ENCODE measurements around the gene CENPL. TPM values are rescaled to one million over a fixed set of nuclear protein-coding genes. Genes with fewer than 3 reads are reported as not detected.

CENPL gene
- total and polyA plus RNA-seq, 10 of the 15 experiments (the other 5 are each of a cell fraction or from before 2014, with no cell fraction given): 14.9 to 32.1 (median 24.5) TPM

DNA sequence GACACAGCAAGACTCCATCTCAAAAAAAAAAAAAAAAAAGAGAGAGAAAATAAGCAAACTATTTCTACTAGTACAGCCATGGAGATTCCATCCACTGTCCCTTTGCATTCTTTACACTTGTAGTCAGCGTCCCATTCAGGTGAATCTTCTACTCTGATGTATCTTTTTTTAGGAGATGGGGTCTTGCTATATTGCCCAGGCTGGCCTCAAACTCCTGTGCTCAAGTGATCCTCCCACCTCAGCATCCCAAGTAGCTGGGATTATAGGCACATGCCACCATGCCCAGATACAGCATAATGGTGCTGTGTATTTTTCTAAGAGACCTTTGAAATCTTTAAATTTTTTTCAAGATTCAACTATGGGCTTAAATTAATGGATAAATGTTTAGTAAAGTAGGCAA, 8.1 kb upstream of the CENPL start:
- H3K36me3 ChIP-seq (ENCODE audit: control insufficient read depth in 2 of 2, insufficient read depth in 2 of 2, low read length in 1 of 2): peaks cover 0 to 12% of the 10 kb centered on the region in 2 experiments; a peak in 2 of 4 replicates
- ChIA-PET RAD21 (ENCODE audit: unreplicated experiment) (interaction anchor here (0.9 kb wide), 1 partner anchor 9 kb away, joined by 3 read pairs; the partner anchor contains the start of gene DARS2), POLR2A (no interaction called here), SMC1A (ENCODE audit: uncharacterized antibody, unreplicated experiment) (no interaction called here), CTCF (no interaction called here)
- intact Hi-C loops (cut with micrococcal nuclease; ENCODE audit: unreplicated experiment) (no loop called here), in situ Hi-C loops (cut with MboI) (no loop called here)
- H3K27ac ChIP-seq (ENCODE audit: control insufficient read depth, insufficient read depth): no peak overlapping the region
- TF ChIP-seq SMAD1 (IDR thresholded peaks at IDR 0.05; ENCODE audit: low read depth, partially characterized antibody): no peak
- no peak for TF ChIP-seq MXI1 (IDR thresholded peaks at IDR 0.05; ENCODE audit: low read depth, low read length)
- TF ChIP-seq ZNF207 (IDR thresholded peaks at IDR 0.05; ENCODE audit: borderline replicate concordance): no peak
- TF ChIP-seq EED (IDR thresholded peaks at IDR 0.05; ENCODE audit: low read depth): no peak
- TF ChIP-seq NBN (IDR thresholded peaks at IDR 0.05): no peak
- TF ChIP-seq STAT3 (IDR thresholded peaks at IDR 0.05; ENCODE audit: low read depth, low read length): no peak
- no peak for TF ChIP-seq KAT2A (conservative IDR thresholded peaks at IDR 0.05; ENCODE audit: control insufficient read depth, low read depth, low read length)
- TF ChIP-seq, protein P1, sequence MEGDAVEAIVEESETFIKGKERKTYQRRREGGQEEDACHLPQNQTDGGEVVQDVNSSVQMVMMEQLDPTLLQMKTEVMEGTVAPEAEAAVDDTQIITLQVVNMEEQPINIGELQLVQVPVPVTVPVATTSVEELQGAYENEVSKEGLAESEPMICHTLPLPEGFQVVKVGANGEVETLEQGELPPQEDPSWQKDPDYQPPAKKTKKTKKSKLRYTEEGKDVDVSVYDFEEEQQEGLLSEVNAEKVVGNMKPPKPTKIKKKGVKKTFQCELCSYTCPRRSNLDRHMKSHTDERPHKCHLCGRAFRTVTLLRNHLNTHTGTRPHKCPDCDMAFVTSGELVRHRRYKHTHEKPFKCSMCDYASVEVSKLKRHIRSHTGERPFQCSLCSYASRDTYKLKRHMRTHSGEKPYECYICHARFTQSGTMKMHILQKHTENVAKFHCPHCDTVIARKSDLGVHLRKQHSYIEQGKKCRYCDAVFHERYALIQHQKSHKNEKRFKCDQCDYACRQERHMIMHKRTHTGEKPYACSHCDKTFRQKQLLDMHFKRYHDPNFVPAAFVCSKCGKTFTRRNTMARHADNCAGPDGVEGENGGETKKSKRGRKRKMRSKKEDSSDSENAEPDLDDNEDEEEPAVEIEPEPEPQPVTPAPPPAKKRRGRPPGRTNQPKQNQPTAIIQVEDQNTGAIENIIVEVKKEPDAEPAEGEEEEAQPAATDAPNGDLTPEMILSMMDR (IDR thresholded peaks at IDR 0.05 in 2 of 3, conservative IDR thresholded peaks at IDR 0.05 in 1 of 3; ENCODE audit: control insufficient read depth in 2 of 3, extremely low read depth in 1 of 3, insufficient read depth in 1 of 3, low read depth in 3 of 3, low read length in 3 of 3): no peak
- TF ChIP-seq BHLHE40 (IDR thresholded peaks at IDR 0.05; ENCODE audit: borderline replicate concordance in 1 of 2, low read depth in 2 of 2, low read length in 1 of 2): no peak
- TF ChIP-seq ETV6 (conservative IDR thresholded peaks at IDR 0.05 in 1 of 2, IDR thresholded peaks at IDR 0.05 in 1 of 2; ENCODE audit: borderline replicate concordance in 1 of 2, low read depth in 1 of 2): no peak
- TF ChIP-seq HCFC1 (IDR thresholded peaks at IDR 0.05; ENCODE audit: low read length): no peak
- no peak for TF ChIP-seq SP1 (IDR thresholded peaks at IDR 0.05; ENCODE audit: low read depth, low read length)
- TF ChIP-seq CEBPB (IDR thresholded peaks at IDR 0.05; ENCODE audit: borderline replicate concordance in 1 of 2, low read depth in 2 of 2, low read length in 2 of 2): no peak
- H3K4me2 ChIP-seq (ENCODE audit: control insufficient read depth, insufficient read depth): no peak overlapping the region
- no peak overlapping the region for H2AFZ ChIP-seq (ENCODE audit: control insufficient read depth, low read depth, low read length)
- H3K9me3 ChIP-seq (replicated peaks; ENCODE audit: control insufficient read depth, insufficient read depth, low read length): no peaks in the 10 kb centered on the region
- no peak for DNase-seq (ENCODE audit: low read depth, low spot score)
- no peaks in the 10 kb centered on the region for H3K79me2 ChIP-seq (ENCODE audit: control insufficient read depth, insufficient read depth, low read length)
- H3K27me3 ChIP-seq (replicated peaks in 1 of 2; ENCODE audit: control insufficient read depth in 2 of 2, insufficient read depth in 2 of 2, low read length in 1 of 2): no peaks in the 10 kb centered on the region
- 94% methylated on average over 1 of the region's 1 CpG for WGBS (ENCODE audit: insufficient coverage, insufficient replicate concordance, low lambda C conversion rate, missing lambda C conversion rate)
- ATAC-seq: no peak
- no peaks in the 10 kb centered on the region for H3K4me1 ChIP-seq (ENCODE audit: control insufficient read depth, insufficient read depth, low read length)
- H3K4me3 ChIP-seq: no peak overlapping the region
- H3K9ac ChIP-seq (ENCODE audit: control insufficient read depth, insufficient read depth, low read length): no peak overlapping the region
- no peak for FAIRE-seq
- H4K20me1 ChIP-seq (ENCODE audit: control insufficient read depth, insufficient read depth): no peaks in the 10 kb centered on the region
- BruUV-seq (replicated peaks): no TSS peak

Data from GM12878 (cell line).